Transverse colon (tissue), 4 donors: ENCODE data around the gene WDR87.

Source experiments
- POLR2A ChIP-seq: fragments of 450-650 bp; IDR thresholded peaks from one replicate; pipeline ENCODE4 v1.6.1; 2016; ENCODE audit warnings: antibody characterized with exemption, mild to moderate bottlenecking, moderate library complexity
- POLR2AphosphoS5 ChIP-seq, 3 donors: sonication (generic); formaldehyde crosslinking; IDR thresholded peaks; one replicate each; pipeline ENCODE4 v1.6.1; 2016; ENCODE audit warnings: antibody characterized with exemption in 3 of 3
- TF ChIP-seq, protein P1 (sequence below), 5 experiments: fragments of 200-600 bp in 3 of 5; fragments of 450-650 bp in 2 of 5; sonication (generic) in 3 of 5; IDR thresholded peaks; 1 replicate in 2 of 5; 2 replicates in 3 of 5; pipeline ENCODE4 v1.5.1; 2016 to 2017; ENCODE audit warnings: antibody characterized with exemption in 5 of 5, inconsistent platforms in 3 of 5, mild to moderate bottlenecking in 2 of 5, moderate library complexity in 1 of 5

DNA sequence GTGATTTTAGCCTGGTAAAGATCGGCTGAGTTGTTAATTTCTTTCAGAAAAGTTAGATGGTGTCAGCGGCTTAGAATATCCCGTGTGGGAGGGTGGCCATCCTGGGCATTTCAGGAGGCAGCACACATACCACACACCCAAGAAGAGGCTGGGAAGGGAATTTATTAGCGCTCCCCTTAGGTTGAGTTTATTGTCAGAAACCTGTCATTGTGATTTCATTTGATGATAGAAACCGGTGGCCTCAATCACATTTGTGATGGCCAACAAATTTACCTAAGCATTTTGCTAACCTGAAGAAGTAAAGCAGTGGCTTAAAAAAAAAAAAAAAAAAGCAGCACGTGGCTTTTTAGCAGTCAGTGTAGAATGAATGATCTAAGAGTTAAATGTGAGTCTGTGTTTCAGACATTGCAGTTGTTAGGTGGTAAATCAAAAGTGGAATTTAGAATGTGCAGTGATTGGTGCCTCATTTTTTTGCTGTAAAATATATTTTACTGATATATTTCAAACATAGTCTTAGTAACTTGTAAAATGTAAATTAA lies 3.3 kb upstream of the WDR87 start:
- TF ChIP-seq, protein P1, sequence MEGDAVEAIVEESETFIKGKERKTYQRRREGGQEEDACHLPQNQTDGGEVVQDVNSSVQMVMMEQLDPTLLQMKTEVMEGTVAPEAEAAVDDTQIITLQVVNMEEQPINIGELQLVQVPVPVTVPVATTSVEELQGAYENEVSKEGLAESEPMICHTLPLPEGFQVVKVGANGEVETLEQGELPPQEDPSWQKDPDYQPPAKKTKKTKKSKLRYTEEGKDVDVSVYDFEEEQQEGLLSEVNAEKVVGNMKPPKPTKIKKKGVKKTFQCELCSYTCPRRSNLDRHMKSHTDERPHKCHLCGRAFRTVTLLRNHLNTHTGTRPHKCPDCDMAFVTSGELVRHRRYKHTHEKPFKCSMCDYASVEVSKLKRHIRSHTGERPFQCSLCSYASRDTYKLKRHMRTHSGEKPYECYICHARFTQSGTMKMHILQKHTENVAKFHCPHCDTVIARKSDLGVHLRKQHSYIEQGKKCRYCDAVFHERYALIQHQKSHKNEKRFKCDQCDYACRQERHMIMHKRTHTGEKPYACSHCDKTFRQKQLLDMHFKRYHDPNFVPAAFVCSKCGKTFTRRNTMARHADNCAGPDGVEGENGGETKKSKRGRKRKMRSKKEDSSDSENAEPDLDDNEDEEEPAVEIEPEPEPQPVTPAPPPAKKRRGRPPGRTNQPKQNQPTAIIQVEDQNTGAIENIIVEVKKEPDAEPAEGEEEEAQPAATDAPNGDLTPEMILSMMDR (IDR thresholded peaks at IDR 0.05): no peak
- TF ChIP-seq POLR2AphosphoS5 (IDR thresholded peaks at IDR 0.05): no peak
- TF ChIP-seq POLR2A: no peak
